Spleen (tissue), 11 donors: ENCODE measurements around the gene NKX2-4. TPM values are rescaled to one million over a fixed set of nuclear protein-coding genes. Genes with fewer than 3 reads are reported as not detected.

Experiments
- DNase-seq: peaks from one replicate; pipeline ENCODE4 v3.0.0-alpha.2; 2020
- H3K27ac ChIP-seq, 8 donors: fragments of 200-600 bp; sonication (generic) in 7 of 8; 1 replicate in 4 of 8; 2 replicates in 4 of 8; pipeline versions ENCODE4 v1.5.0 to v1.8.0; 2016 to 2021; ENCODE audit warnings: inconsistent platforms in 4 of 8, mild to moderate bottlenecking in 4 of 8, moderate library complexity in 1 of 8
- H3K27me3 ChIP-seq, 7 donors: fragments of 200-600 bp; sonication (generic) in 6 of 7; replicated peaks in 1 of 7; 1 replicate in 4 of 7; 2 replicates in 3 of 7; pipeline versions ENCODE4 v1.5.0 to v1.8.0; 2016 to 2021; ENCODE audit warnings: inconsistent platforms in 3 of 7, mild to moderate bottlenecking in 1 of 7
- H3K36me3 ChIP-seq, 6 donors: fragments of 200-600 bp; sonication (generic) in 5 of 6; 1 replicate in 4 of 6; 2 replicates in 2 of 6; pipeline versions ENCODE4 v1.5.0 to v1.8.0; 2016 to 2021; ENCODE audit warnings: inconsistent platforms in 2 of 6
- H3K4me1 ChIP-seq, 6 donors: fragments of 200-600 bp; sonication (generic) in 5 of 6; 1 replicate in 3 of 6; 2 replicates in 3 of 6; pipeline versions ENCODE4 v1.5.0 to v1.8.0; 2016 to 2021; ENCODE audit warnings: inconsistent platforms in 3 of 6
- H3K4me3 ChIP-seq, 8 donors: fragments of 200-600 bp; sonication (generic) in 7 of 8; 1 replicate in 4 of 8; 2 replicates in 4 of 8; pipeline versions ENCODE4 v1.5.0 to v1.8.0; 2016 to 2021; ENCODE audit warnings: inconsistent platforms in 4 of 8, mild to moderate bottlenecking in 4 of 8, moderate library complexity in 2 of 8
- H3K9me3 ChIP-seq, 8 donors: fragments of 200-600 bp; sonication (generic) in 7 of 8; 1 replicate in 4 of 8; 2 replicates in 4 of 8; pipeline versions ENCODE4 v1.5.0 to v1.8.0; 2016 to 2021; ENCODE audit warnings: inconsistent platforms in 4 of 8
- CTCF ChIP-seq, 11 experiments: fragments of 200-600 bp in 7 of 11; fragments of 450-650 bp in 4 of 11; sonication (generic) in 4 of 11; IDR thresholded peaks in 8 of 11; conservative IDR thresholded peaks in 3 of 11; 1 replicate in 7 of 11; 2 replicates in 4 of 11; pipeline versions ENCODE4 v1.4.0 to v1.8.0; 2016 to 2021; ENCODE audit warnings: antibody characterized with exemption in 11 of 11, inconsistent platforms in 4 of 11, mild to moderate bottlenecking in 1 of 11
- POLR2A ChIP-seq, 3 donors: fragments of 450-650 bp; IDR thresholded peaks; one replicate each; pipeline ENCODE4 v1.5.1; 2017; ENCODE audit warnings: antibody characterized with exemption in 3 of 3, mild to moderate bottlenecking in 1 of 3
- POLR2AphosphoS5 ChIP-seq, 3 donors: sonication (generic); formaldehyde crosslinking; IDR thresholded peaks; one replicate each; pipeline ENCODE4 v1.5.1; 2017; ENCODE audit warnings: antibody characterized with exemption in 3 of 3
- WGBS, 5 donors: extraction: QIAGEN DNeasy Blood & Tissue Kit in 3 of 5; methylation state at CpG; one replicate each; pipeline versions ENCODE4 v1.1.5 to v1.1.7; 2013 to 2018; 5-methylcytosine and 5-hydroxymethylcytosine counted together
- intact Hi-C: fragments of 100-400 bp; cut with DNase I; formaldehyde crosslinking; loops from one replicate; pipeline ENCODE4 v1.15.0; 2023; ENCODE audit warnings: low total_unique reads
- polyA plus RNA-seq, 3 donors: library from polyadenylated mRNA; stranded (reverse); fragments of 200-250 nt; gene quantifications; one replicate each; pipeline ENCODE4 v1.2.1, GENCODE V29; 2013
- total RNA-seq, 7 donors: library from RNA; depleted of rRNA in 3 of 7; stranded (reverse); fragments of >200 nt in 3 of 7; fragmentation: NEBNext Ultra II Directional in 4 of 7; extraction: Animal tissue kit (Norgen Biotek cat#: 25700) in 4 of 7; gene quantifications; one replicate each; pipeline versions ENCODE4 v1.1.0 to v1.2.1, GENCODE V29; 2016 to 2021
- donor health status: healthy with polysubstance abuse.
- donor health status: DM: no; HTN: no; CAD: no; lungs with moderate emphysema.
- donor health status: DM: no; HTN: no; CAD: no.
- donor health status: Bipolar disorder and iron deficiency.
- donor health status: healthy.
- donor health status: DM: no; HTN: no; CAD: no.
- donor health status: DM: yes; HTN: yes; CAD: no.

The NKX2-4 gene
- total and polyA plus RNA-seq, 10 donors, result not detected

- Histone ChIP-seq H3K36me3 (no peaks in the 10 kb centered on the region), H3K4me3 (no peak overlapping the region), H3K27me3 (peaks cover 0 to 50% (median 0%) of the 10 kb centered on the region in 7 donors), H3K4me1 (no peaks in the 10 kb centered on the region), H3K9me3 (no peaks in the 10 kb centered on the region), H3K27ac (no peak overlapping the region)
- intact Hi-C loops, result no loop called here
- TF ChIP-seq POLR2A (IDR thresholded peaks at IDR 0.05), result no peak
- no peak for TF ChIP-seq CTCF (IDR thresholded peaks at IDR 0.05 in 8 of 11, conservative IDR thresholded peaks at IDR 0.05 in 3 of 11)
- no peak for TF ChIP-seq POLR2AphosphoS5 (IDR thresholded peaks at IDR 0.05)
- 33 to 45% (median 33%) methylated on average over 3 of the region's 3 CpGs for WGBS, 5 donors
- DNase-seq, result no peak
Measured at GRCh38 chr20:21435576-21435975, 38.2 kb upstream of the NKX2-4 start.

GRCh38 chr20:21433329-21433890 is 36.1 kb upstream of the NKX2-4 start:
- Histone ChIP-seq H3K4me3 (no peak overlapping the region), H3K27me3 (peaks cover 0 to 55% (median 0%) of the 10 kb centered on the region in 7 donors), H3K36me3 (no peaks in the 10 kb centered on the region), H3K4me1 (no peaks in the 10 kb centered on the region), H3K9me3 (no peaks in the 10 kb centered on the region), H3K27ac (no peak overlapping the region)
- no peak for TF ChIP-seq POLR2AphosphoS5 (IDR thresholded peaks at IDR 0.05)
- TF ChIP-seq POLR2A (IDR thresholded peaks at IDR 0.05), result no peak
- TF ChIP-seq CTCF (IDR thresholded peaks at IDR 0.05 in 8 of 11, conservative IDR thresholded peaks at IDR 0.05 in 3 of 11), result no peak
- WGBS, 5 donors, result 72 to 92% (median 81%) methylated on average over 2 of the region's 2 CpGs
- intact Hi-C loops, result no loop called here
- DNase-seq, result no peak

- no peaks in the 10 kb centered on the region for H3K36me3 ChIP-seq
- no peak for DNase-seq
- no peak overlapping the region for H3K27ac ChIP-seq
- H3K9me3 ChIP-seq, result no peaks in the 10 kb centered on the region
- H3K4me1 ChIP-seq, result no peaks in the 10 kb centered on the region
- H3K27me3 ChIP-seq, result peaks cover 0 to 58% (median 0%) of the 10 kb centered on the region in 7 donors
- H3K4me3 ChIP-seq, result no peak overlapping the region
- intact Hi-C loops, result no loop called here
- 90 to 97% (median 92%) methylated on average over 4 of the region's 4 CpGs for WGBS, 5 donors
- TF ChIP-seq POLR2A (IDR thresholded peaks at IDR 0.05) (no peak), CTCF (IDR thresholded peaks at IDR 0.05 in 8 of 11, conservative IDR thresholded peaks at IDR 0.05 in 3 of 11) (no peak), POLR2AphosphoS5 (IDR thresholded peaks at IDR 0.05) (no peak)
Measured at GRCh38 chr20:21432911-21433310, 35.6 kb upstream of the NKX2-4 start.

- Histone ChIP-seq H3K9me3 (peaks cover 0 to 20% (median 16%) of the 10 kb centered on the region in 8 donors), H3K27me3 (peaks cover 0 to 48% (median 0%) of the 10 kb centered on the region in 7 donors), H3K36me3 (no peaks in the 10 kb centered on the region), H3K4me1 (no peaks in the 10 kb centered on the region), H3K4me3 (no peak overlapping the region), H3K27ac (no peak overlapping the region)
- 63 to 85% (median 77%) methylated on average over 3 of the region's 3 CpGs for WGBS, 5 donors
- no peak for DNase-seq
- TF ChIP-seq CTCF (IDR thresholded peaks at IDR 0.05 in 8 of 11, conservative IDR thresholded peaks at IDR 0.05 in 3 of 11), result no peak
- no peak for TF ChIP-seq POLR2A (IDR thresholded peaks at IDR 0.05)
- intact Hi-C loops, result no loop called here
Measured at GRCh38 chr20:21430020-21430419, 32.7 kb upstream of the NKX2-4 start.
